ENCODE measurements around the gene TMPRSS13.
"Not testable (repeated sequence)": the region's sequence is repeated elsewhere in the genome, so short reads cannot be mapped to it uniquely, and the experiment has no call there.

Gene TMPRSS13

DNA sequence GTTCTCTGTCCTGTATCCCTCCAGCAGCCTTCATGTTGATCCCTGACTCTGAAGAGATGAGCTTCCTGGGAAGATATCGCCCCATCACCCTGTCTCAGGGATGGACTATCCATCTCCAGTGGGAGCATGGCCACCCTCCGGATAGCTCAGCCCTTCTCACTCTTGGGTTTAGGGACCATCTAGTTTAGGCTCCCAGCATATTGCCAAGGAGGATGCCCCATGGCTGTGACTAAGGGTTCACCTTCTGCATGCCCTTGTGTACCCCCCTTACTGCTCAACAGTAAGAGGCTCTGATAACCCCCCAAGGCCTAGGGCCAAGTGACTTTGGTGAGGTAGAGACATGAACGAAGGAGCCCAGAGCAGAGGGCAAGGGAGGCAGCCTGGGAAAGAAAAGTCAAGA is 1.3 kb downstream of the TMPRSS13 start:
- Mint-ChIP-seq H3K27me3 (no peaks in the 10 kb centered on the region), H3K36me3 (no peaks in the 10 kb centered on the region), H3K4me3 (no peak overlapping the region), H3K4me1 (ENCODE audit: low read depth) (peaks cover 53% of the 10 kb centered on the region), H3K27ac (no peak overlapping the region), H3K9me3 (ENCODE audit: low read depth) (no peaks in the 10 kb centered on the region)

- H3K27ac Mint-ChIP-seq; H3K9me3 Mint-ChIP-seq (ENCODE audit: low read depth); H3K4me3 Mint-ChIP-seq: not testable (repeated sequence)
Measured at GRCh38 chr11:117926166-117926565, 3.0 kb downstream of the TMPRSS13 start.

DNA sequence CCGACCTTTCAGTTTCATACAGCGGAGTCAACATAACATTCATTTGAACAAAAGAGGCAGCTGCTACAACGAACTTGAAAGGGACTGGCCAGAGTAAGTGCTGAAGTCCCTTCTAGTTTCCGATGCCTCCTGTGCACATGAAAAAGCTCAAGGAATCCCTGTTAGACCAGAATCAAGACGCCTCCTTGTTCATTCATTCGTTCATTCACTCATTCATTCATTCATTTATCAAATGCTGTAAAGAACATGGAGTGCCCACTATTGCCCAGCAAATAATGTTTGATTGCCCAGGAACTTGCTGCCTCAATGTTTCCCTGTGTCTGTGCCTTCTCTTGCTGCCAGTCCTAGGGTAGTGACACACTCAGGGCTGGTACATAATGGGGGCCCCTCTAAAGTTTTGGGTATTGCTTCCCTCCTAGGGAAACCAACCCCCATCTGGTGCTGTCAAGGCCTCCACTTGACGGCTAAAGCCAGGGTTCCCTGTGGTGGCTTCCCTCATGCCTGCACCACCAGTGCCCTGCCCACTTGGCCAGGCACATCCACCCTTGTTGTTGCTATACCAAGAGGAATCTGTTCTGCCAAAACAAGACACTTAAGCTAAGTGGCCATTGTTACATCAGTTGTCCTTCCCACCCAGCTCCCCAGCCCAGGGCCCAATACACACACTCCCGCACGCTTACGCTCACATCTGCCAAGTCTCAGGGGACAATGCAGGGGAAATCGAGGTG is 3.8 kb downstream of the TMPRSS13 start:
- no peak overlapping the region for H3K4me3 Mint-ChIP-seq
- H3K9me3 Mint-ChIP-seq (ENCODE audit: low read depth), result no peaks in the 10 kb centered on the region
- H3K27ac Mint-ChIP-seq, result no peak overlapping the region
- no peaks in the 10 kb centered on the region for H3K27me3 Mint-ChIP-seq
- no peaks in the 10 kb centered on the region for H3K36me3 Mint-ChIP-seq
- H3K4me1 Mint-ChIP-seq (ENCODE audit: low read depth), result peaks cover 28% of the 10 kb centered on the region

More at GRCh38 chr11:117926166-117926565, 3.0 kb downstream of the TMPRSS13 start:
- H3K36me3 Mint-ChIP-seq, H3K27me3 Mint-ChIP-seq: not testable (repeated sequence)
- peaks cover 36% of the 10 kb centered on the region for H3K4me1 Mint-ChIP-seq (ENCODE audit: low read depth)

DNA sequence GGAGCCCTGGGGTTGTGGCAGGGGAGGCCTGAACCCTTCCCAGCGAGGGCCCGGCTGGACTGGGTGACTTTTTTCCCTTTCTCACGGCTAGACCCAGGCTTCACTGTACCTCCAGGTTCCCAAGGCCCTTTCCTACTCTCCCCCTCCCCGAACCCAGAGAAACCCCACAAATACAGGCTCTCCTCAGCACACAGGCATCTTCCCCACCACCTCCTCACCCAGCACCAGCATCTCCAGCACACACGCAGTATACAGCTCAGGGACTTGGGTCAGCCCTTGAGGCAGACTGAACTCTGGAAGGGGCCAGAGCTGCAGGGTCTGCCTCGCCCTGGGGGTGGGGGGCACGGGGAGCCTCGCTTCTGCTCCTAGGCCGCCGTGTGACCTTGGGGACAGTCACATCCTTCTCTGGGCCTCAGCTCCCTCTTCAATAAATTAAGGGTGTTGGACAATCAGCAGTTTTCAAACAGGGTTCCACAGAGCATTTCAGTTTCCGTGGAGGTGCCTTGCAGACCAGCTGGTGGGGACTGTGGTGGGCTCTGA is 4.5 kb downstream of the TMPRSS13 start:
- no peaks in the 10 kb centered on the region for H3K9me3 Mint-ChIP-seq (ENCODE audit: low read depth)
- no peaks in the 10 kb centered on the region for H3K27me3 Mint-ChIP-seq
- peaks cover 21% of the 10 kb centered on the region for H3K4me1 Mint-ChIP-seq (ENCODE audit: low read depth)
- no peaks in the 10 kb centered on the region for H3K36me3 Mint-ChIP-seq
- no peak overlapping the region for H3K4me3 Mint-ChIP-seq
- H3K27ac Mint-ChIP-seq, result no peak overlapping the region

DNA sequence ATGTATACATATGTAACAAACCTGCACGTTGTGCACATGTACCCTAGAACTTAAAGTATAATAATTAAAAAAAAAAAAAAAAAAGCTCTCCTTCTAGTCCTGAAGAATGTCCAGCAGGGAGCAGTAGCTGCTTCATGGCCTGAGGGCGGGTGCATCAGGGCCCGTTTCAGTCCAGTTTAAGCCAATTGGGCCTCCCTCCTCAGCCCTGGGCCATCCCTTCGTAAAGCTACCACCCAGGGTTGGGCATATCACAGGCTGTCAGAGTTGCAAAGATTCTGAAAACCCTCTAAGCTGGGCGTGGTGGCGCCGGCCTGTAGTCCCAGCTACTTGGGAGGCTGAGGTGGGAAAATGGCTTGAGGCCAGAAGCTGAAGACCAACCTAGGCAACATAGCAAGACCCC is 5.4 kb downstream of the TMPRSS13 start:
- H3K4me1 Mint-ChIP-seq (ENCODE audit: low read depth), result peaks cover 15% of the 10 kb centered on the region
- no peak overlapping the region for H3K27ac Mint-ChIP-seq
- no peaks in the 10 kb centered on the region for H3K36me3 Mint-ChIP-seq
- H3K9me3 Mint-ChIP-seq (ENCODE audit: low read depth), result no peaks in the 10 kb centered on the region
- no peak overlapping the region for H3K4me3 Mint-ChIP-seq
- H3K27me3 Mint-ChIP-seq, result no peaks in the 10 kb centered on the region

DNA sequence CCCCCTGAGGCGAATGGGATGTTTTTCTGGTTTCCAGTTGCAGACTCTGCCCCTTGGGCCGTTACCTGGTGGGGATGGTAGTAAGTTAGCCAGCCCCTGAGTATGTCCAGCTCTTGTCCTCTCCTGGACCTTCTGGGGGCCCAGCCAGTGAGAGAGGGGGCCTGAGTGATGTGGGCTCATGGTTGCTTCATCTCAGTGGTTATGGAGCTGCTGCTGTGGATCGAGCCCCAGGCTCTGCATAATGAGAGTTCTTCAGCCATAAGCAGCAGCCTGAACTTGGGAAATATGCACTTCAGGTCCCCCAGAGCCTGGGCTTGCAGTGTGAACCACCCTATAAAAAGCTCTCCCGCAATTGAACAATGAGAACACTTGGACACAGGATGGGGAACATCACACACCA is 5.9 kb downstream of the TMPRSS13 start:
- no peak overlapping the region for H3K4me3 Mint-ChIP-seq
- H3K27me3 Mint-ChIP-seq, result no peaks in the 10 kb centered on the region
- H3K36me3 Mint-ChIP-seq, result no peaks in the 10 kb centered on the region
- peaks cover 10% of the 10 kb centered on the region for H3K4me1 Mint-ChIP-seq (ENCODE audit: low read depth)
- H3K9me3 Mint-ChIP-seq (ENCODE audit: low read depth), result no peaks in the 10 kb centered on the region
- no peak overlapping the region for H3K27ac Mint-ChIP-seq

- Mint-ChIP-seq H3K27ac (no peak overlapping the region), H3K4me1 (ENCODE audit: low read depth) (peaks cover 3% of the 10 kb centered on the region), H3K9me3 (ENCODE audit: low read depth) (no peaks in the 10 kb centered on the region), H3K4me3 (no peak overlapping the region), H3K27me3 (no peaks in the 10 kb centered on the region), H3K36me3 (no peaks in the 10 kb centered on the region)
Measured at GRCh38 chr11:117921893-117922292, 7.3 kb downstream of the TMPRSS13 start.

DNA sequence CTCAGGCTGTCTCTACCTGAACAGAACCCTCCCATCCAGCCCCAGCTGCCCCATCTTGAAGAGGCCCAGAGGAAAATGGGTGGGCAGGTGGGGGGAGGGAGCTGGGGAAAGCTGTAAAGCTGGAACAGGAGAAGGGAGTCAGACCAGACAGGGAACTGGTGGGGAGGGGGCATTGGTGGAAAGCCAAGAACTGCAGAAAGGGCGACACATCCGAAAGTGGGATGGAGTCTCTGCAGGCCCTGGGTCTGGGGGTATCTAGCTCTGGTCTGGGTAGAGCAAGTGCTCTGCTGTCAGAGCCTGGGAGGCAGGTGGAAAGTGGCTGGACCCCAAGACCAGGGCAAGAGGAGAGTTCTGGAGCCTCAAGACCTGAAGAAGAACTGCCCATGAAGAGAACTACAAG is 7.7 kb downstream of the TMPRSS13 start:
- Mint-ChIP-seq H3K4me3 (no peak overlapping the region), H3K9me3 (ENCODE audit: low read depth) (no peaks in the 10 kb centered on the region), H3K27ac (no peak overlapping the region), H3K27me3 (no peaks in the 10 kb centered on the region), H3K4me1 (ENCODE audit: low read depth) (peaks cover 3% of the 10 kb centered on the region), H3K36me3 (no peaks in the 10 kb centered on the region)

DNA sequence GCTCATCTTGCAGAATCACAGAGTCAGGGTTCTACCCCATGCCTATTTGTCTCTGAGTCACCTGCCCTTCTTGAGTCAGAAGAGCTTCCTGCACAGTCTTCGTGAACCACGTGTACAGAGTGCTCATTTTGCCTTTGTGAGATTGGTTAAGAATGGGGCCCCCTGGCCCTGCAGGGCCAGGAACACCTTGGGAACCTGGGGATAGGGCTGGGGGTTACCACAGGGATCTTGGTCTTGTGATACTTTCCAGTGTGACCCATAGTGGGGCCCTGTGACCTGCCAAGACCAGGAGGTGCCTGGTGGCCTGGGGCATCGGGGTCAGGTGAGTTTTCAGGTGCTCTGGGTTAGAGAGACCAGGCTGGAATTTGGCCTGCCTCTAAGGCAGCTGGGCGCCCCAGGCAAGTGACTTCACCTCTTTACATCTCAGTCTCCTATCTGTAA is 9.4 kb downstream of the TMPRSS13 start:
- no peak overlapping the region for H3K4me3 Mint-ChIP-seq

GRCh38 chr11:117919341-117919740 is 9.9 kb downstream of the TMPRSS13 start:
- H3K27me3 Mint-ChIP-seq, result no peaks in the 10 kb centered on the region
- H3K36me3 Mint-ChIP-seq, result peaks cover 2% of the 10 kb centered on the region
- no peak overlapping the region for H3K27ac Mint-ChIP-seq
- H3K9me3 Mint-ChIP-seq (ENCODE audit: low read depth), result no peaks in the 10 kb centered on the region
- H3K4me3 Mint-ChIP-seq, result no peak overlapping the region
- H3K4me1 Mint-ChIP-seq (ENCODE audit: low read depth), result peaks cover 3% of the 10 kb centered on the region

More for the DNA sequence above, 9.4 kb downstream of the TMPRSS13 start:
- Mint-ChIP-seq H3K9me3 (ENCODE audit: low read depth) (no peaks in the 10 kb centered on the region), H3K4me1 (ENCODE audit: low read depth) (peaks cover 3% of the 10 kb centered on the region), H3K36me3 (peaks cover 2% of the 10 kb centered on the region), H3K27me3 (no peaks in the 10 kb centered on the region), H3K27ac (no peak overlapping the region)

GRCh38 chr11:117918366-117919255 is 10.6 kb downstream of the TMPRSS13 start:
- no peak overlapping the region for H3K4me3 Mint-ChIP-seq
- no peaks in the 10 kb centered on the region for H3K27me3 Mint-ChIP-seq
- peaks cover 2% of the 10 kb centered on the region for H3K36me3 Mint-ChIP-seq
- no peaks in the 10 kb centered on the region for H3K9me3 Mint-ChIP-seq (ENCODE audit: low read depth)
- no peak overlapping the region for H3K27ac Mint-ChIP-seq
- peaks cover 3% of the 10 kb centered on the region for H3K4me1 Mint-ChIP-seq (ENCODE audit: low read depth)

- peaks cover 3% of the 10 kb centered on the region for H3K4me1 Mint-ChIP-seq (ENCODE audit: low read depth)
- H3K9me3 Mint-ChIP-seq (ENCODE audit: low read depth), result no peaks in the 10 kb centered on the region
- H3K27ac Mint-ChIP-seq, result no peak overlapping the region
- no peaks in the 10 kb centered on the region for H3K27me3 Mint-ChIP-seq
- peaks cover 2% of the 10 kb centered on the region for H3K36me3 Mint-ChIP-seq
- no peak overlapping the region for H3K4me3 Mint-ChIP-seq
Measured at GRCh38 chr11:117917591-117918151, 11.5 kb downstream of the TMPRSS13 start.

GRCh38 chr11:117916956-117917355 is 12.2 kb downstream of the TMPRSS13 start:
- no peak overlapping the region for H3K4me3 Mint-ChIP-seq
- peaks cover 2% of the 10 kb centered on the region for H3K36me3 Mint-ChIP-seq
- H3K27me3 Mint-ChIP-seq, result no peaks in the 10 kb centered on the region
- no peak overlapping the region for H3K27ac Mint-ChIP-seq
- peaks cover 3% of the 10 kb centered on the region for H3K4me1 Mint-ChIP-seq (ENCODE audit: low read depth)
- H3K9me3 Mint-ChIP-seq (ENCODE audit: low read depth), result no peaks in the 10 kb centered on the region

DNA sequence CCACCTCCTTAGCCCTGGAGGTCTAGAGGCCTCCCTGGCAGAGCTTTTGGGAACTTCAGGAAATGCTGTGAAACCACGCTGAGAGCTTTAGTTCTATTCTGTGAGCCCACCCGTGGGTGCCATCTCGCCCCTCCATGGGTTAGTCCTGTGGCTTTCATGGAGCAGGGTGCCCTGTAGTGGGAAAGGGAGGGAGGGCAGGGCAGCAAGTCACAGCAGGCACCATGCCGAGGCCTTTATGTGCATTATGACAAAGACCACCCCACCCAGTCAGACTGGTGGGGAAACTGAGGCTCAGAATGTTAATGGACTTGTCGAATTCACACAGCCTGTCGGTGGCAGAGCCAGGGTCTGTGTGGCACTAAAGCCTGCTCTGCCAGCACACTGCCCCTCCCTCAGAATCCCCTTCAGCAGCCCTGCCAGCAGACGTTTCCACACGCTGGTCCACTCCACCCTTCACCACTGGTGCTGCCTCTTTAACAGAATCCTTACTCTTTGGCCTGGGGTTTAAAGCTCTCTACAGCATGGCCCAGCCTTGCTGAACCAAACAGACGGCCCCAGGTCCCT is 13.4 kb downstream of the TMPRSS13 start:
- Mint-ChIP-seq H3K4me3 (no peak overlapping the region), H3K27ac (no peak overlapping the region)

More for the DNA sequence above, 13.4 kb downstream of the TMPRSS13 start:
- H3K4me1 Mint-ChIP-seq (ENCODE audit: low read depth), result peaks cover 3% of the 10 kb centered on the region
- H3K9me3 Mint-ChIP-seq (ENCODE audit: low read depth), result no peaks in the 10 kb centered on the region
- H3K27me3 Mint-ChIP-seq, result no peaks in the 10 kb centered on the region
- peaks cover 2% of the 10 kb centered on the region for H3K36me3 Mint-ChIP-seq
